ENCODE measurements around the gene SLC7A1. TPM values are rescaled to one million over a fixed set of nuclear protein-coding genes. Genes with fewer than 3 reads are reported as not detected.

SLC7A1 gene
- total and polyA plus RNA-seq, 5 donors: 4.5 to 43.1 (median 12.0) TPM

DNA sequence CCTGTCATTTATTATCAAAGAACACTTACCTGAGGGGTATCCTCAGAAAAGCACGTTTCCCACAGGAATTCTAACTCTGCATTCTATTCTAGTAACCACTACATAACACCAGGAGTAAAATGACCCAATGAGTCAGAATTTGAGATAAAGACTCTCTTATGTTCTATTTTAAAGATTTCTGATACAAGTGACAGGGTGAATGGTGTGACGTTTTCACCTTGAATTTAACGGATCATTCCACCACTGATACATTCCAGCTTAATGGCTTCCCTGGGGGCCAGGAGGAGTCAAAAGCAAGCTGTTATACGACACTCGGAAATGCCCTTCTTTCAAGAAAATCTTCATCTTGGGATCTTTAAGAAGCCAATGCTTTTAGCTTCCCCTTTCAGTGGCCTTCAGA lies 55.2 kb downstream of the SLC7A1 start:
- no peak for DNase-seq
- 84% methylated on average over 5 of the region's 5 CpGs for whole genome bisulfite sequencing

GRCh38 chr13:29539856-29540255 lies 55.6 kb downstream of the SLC7A1 start:
- no peak overlapping the region for H3K4me3 ChIP-seq (ENCODE audit: low read length)
- intact Hi-C loops (cut with DNase I): no loop called here
- no peak overlapping the region for H3K27ac ChIP-seq (ENCODE audit: low read length)
- no peaks in the 10 kb centered on the region for H3K9me3 ChIP-seq (ENCODE audit: control insufficient read depth, low read length)
- ATAC-seq (no peak), DNase-seq (no peak)
- H3K27me3 ChIP-seq (ENCODE audit: control insufficient read depth, insufficient read depth): no peaks in the 10 kb centered on the region
- no peaks in the 10 kb centered on the region for H3K4me1 ChIP-seq (ENCODE audit: control insufficient read depth, insufficient read depth, low read length)
- WGBS: 96% methylated on average over 2 of the region's 2 CpGs

More for the DNA sequence above, 55.2 kb downstream of the SLC7A1 start:
- Histone ChIP-seq H3K4me3 (ENCODE audit: low read length) (no peak overlapping the region), H3K9me3 (ENCODE audit: control insufficient read depth, low read length) (no peaks in the 10 kb centered on the region), H3K27ac (ENCODE audit: low read length) (no peak overlapping the region), H3K4me1 (ENCODE audit: control insufficient read depth, insufficient read depth, low read length) (no peaks in the 10 kb centered on the region), H3K27me3 (ENCODE audit: control insufficient read depth, insufficient read depth) (no peaks in the 10 kb centered on the region)
- ATAC-seq: no peak
- intact Hi-C loops (cut with DNase I): no loop called here

- DNase-seq: no peak
- ATAC-seq: no peak
- 71% methylated on average over 6 of the region's 6 CpGs for WGBS
Observed at GRCh38 chr13:29538652-29539040, 56.8 kb downstream of the SLC7A1 start.

DNA sequence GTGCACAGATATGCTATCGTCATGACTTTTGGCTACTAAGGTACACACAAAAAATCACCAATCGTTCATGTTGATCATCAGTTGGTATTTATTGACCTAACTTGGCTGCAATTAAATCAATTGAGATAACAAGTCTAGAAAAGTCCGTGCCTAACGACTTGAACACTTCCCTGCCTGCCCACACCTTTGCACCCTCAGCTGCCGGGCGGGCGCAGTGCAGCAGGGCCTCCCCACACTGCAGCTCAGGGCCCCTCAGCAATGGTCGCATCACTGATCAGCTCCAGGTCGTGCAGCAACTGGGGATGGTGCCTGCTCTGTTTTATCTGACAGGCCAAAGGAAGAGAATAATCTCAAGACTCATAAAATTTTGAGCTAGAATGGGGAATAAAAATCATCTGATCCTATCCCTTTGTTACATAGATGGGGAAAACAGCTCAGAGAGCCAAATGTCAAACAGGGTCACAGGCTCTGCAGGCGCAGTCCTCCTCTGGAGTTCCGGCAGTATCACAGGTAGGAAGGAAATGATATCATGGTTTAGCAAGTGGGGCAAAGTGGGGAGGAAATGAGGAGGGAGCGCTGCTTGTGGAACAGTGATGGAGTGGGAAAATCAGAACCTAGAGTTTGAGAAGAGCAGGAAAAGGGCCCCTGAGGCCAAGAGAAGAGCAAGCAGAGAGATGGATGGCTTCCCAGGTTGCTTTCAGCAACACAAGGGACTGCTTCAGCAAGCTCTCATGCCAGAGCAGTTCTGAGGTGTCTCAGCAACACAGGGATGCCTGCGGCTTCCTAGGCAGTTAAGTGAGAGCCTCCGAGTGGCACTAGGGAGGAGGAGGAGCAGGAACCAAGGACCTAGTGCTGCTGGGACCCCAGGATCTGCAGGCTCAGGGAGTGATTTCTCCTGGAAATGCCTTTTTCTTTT lies 57.5 kb downstream of the SLC7A1 start:
- Histone ChIP-seq H3K27me3 (ENCODE audit: control insufficient read depth, insufficient read depth) (no peaks in the 10 kb centered on the region), H3K27ac (ENCODE audit: low read length) (no peak overlapping the region), H3K4me1 (ENCODE audit: control insufficient read depth, insufficient read depth, low read length) (no peaks in the 10 kb centered on the region), H3K4me3 (ENCODE audit: low read length) (no peak overlapping the region), H3K9me3 (ENCODE audit: control insufficient read depth, low read length) (no peaks in the 10 kb centered on the region)
- peak in 1 of 2 donors; percentile 34 for ATAC-seq
- WGBS: 79% methylated on average over 14 of the region's 14 CpGs
- no peak for DNase-seq
- intact Hi-C loops (cut with DNase I): no loop called here

More at GRCh38 chr13:29538652-29539040, 56.8 kb downstream of the SLC7A1 start:
- Histone ChIP-seq H3K27me3 (ENCODE audit: control insufficient read depth, insufficient read depth) (no peaks in the 10 kb centered on the region), H3K9me3 (ENCODE audit: control insufficient read depth, low read length) (no peaks in the 10 kb centered on the region), H3K4me3 (ENCODE audit: low read length) (no peak overlapping the region), H3K27ac (ENCODE audit: low read length) (no peak overlapping the region), H3K4me1 (ENCODE audit: control insufficient read depth, insufficient read depth, low read length) (no peaks in the 10 kb centered on the region)
- intact Hi-C loops (cut with DNase I): no loop called here

DNA sequence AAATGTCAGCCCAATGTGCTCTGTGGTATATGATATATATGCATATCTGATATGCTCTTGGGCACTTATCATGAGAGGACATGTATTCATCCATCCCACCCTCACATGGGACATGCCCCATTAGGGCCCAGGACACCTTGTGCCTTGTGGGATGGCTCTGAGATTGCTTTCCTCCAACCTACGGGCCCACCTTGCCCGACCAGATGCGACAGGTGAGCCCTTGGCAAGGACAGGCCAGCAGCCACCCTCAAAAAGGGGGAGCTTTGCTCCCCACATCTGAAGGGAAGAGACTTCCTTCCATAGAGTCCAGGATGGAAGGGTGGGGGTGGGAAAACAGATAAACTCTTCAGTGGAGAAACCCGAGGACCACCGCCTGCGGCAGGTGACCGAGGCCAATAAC lies 58.6 kb downstream of the SLC7A1 start:
- Histone ChIP-seq H3K27me3 (ENCODE audit: control insufficient read depth, insufficient read depth) (no peaks in the 10 kb centered on the region), H3K27ac (ENCODE audit: low read length) (no peak overlapping the region), H3K4me3 (ENCODE audit: low read length) (no peak overlapping the region), H3K9me3 (ENCODE audit: control insufficient read depth, low read length) (no peaks in the 10 kb centered on the region), H3K4me1 (ENCODE audit: control insufficient read depth, insufficient read depth, low read length) (no peaks in the 10 kb centered on the region)
- intact Hi-C loops (cut with DNase I): no loop called here
- ATAC-seq: no peak
- DNase-seq: no peak
- WGBS: 96% methylated on average over 7 of the region's 7 CpGs

DNA sequence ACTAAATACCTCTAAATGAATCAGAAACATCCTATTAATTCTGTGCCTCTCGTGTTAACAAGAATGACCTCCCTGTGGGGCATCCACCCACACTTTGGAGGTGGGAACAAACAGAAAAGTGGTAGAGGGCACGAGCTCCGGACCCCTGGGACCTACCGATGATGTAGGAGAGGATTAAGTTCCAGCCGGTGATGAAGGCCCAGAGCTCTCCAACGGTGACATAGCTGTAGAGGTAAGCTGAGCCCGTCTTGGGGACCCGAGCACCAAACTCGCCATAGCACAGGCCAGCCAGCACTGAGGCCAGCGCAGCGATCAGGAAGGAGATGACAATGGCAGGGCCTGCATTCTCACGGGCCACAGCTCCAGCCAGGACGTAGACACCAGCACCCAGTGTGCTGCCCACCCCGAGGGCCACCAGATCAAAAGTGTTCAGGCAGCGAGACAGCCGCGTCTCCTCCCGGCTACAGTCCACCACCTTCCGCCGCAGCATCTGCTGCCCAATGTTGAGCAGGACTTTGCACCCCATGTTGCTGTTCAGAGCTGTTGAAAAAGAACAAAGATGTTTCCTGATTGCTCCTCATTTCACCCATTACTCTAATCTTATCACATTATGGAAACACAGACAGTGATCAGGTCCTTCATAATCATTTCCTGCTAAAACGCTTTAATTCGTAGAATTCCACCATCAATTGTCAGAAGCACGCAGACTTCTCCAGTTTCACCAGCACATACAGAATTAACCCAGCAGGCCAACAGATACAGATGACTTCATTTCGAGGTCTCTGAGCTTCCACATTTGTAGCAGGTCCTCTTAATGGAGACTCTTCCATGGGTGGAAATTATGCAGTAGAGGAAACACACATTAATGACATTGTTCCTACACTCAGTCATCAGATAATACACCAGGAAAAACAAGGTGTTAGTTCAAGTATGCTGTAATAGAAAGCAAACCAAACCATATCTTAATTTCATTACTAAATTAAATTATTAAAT lies 59.5 kb downstream of the SLC7A1 start:
- Histone ChIP-seq H3K27me3 (ENCODE audit: control insufficient read depth, insufficient read depth) (no peaks in the 10 kb centered on the region), H3K9me3 (ENCODE audit: control insufficient read depth, low read length) (no peaks in the 10 kb centered on the region), H3K4me1 (ENCODE audit: control insufficient read depth, insufficient read depth, low read length) (no peaks in the 10 kb centered on the region), H3K27ac (ENCODE audit: low read length) (no peak overlapping the region), H3K4me3 (ENCODE audit: low read length) (no peak overlapping the region)
- 94% methylated on average over 24 of the region's 24 CpGs for WGBS
- ATAC-seq (no peak), DNase-seq (no peak)
- intact Hi-C loops (cut with DNase I): no loop called here

DNA sequence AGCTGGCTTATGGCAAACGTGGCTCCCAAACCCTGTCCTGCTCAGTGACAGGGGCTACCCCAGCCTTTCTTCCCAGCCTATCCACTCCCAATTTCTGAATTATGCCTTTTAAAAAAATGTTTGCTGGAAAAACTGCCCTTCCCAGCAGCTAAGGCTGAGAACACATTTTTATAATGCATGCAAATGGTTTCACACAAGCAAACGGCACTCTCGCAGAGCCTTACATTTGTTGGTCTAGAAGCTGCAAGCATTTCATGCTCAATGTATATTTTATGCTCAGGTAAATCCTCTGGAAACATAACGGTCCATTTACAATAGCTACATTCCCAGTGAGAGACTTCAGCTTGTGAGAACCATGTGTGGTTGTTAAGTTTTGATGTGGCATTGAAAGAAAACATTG lies 61.4 kb downstream of the SLC7A1 start:
- H3K4me3 ChIP-seq (ENCODE audit: low read length): no peak overlapping the region
- intact Hi-C loops (cut with DNase I): no loop called here
- H3K27me3 ChIP-seq (ENCODE audit: control insufficient read depth, insufficient read depth): no peaks in the 10 kb centered on the region
- WGBS: 94% methylated on average over 4 of the region's 4 CpGs
- DNase-seq (no peak), ATAC-seq (no peak)
- no peak overlapping the region for H3K27ac ChIP-seq (ENCODE audit: low read length)
- H3K9me3 ChIP-seq (ENCODE audit: control insufficient read depth, low read length): no peaks in the 10 kb centered on the region
- H3K4me1 ChIP-seq (ENCODE audit: control insufficient read depth, insufficient read depth, low read length): no peaks in the 10 kb centered on the region

GRCh38 chr13:29532821-29533220 lies 62.7 kb downstream of the SLC7A1 start:
- ATAC-seq: no peak
- DNase-seq: no peak
- Histone ChIP-seq H3K27me3 (ENCODE audit: control insufficient read depth, insufficient read depth) (no peaks in the 10 kb centered on the region), H3K27ac (ENCODE audit: low read length) (no peak overlapping the region), H3K9me3 (ENCODE audit: control insufficient read depth, low read length) (no peaks in the 10 kb centered on the region), H3K4me1 (ENCODE audit: control insufficient read depth, insufficient read depth, low read length) (no peaks in the 10 kb centered on the region), H3K4me3 (ENCODE audit: low read length) (no peak overlapping the region)
- intact Hi-C loops (cut with DNase I): no loop called here
- 86% methylated on average over 17 of the region's 17 CpGs for WGBS

DNA sequence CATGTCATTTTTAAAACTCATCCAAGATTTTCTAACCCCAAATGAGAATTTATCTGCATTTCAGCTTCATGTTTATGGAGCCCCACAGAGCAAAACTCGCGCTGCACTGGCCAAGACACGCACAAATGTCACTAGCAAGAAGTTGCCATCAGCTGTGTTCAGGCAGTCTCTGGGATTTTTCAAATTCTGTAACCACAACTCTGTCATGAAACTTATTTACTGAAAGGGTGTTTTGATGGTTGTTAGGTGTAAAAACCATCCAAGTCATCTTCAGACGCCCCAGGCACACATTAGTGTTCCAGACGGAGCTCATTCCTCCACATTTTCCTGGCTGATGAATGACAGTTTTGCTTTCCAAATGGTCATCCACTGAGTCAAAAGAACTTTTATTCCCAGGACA lies 63.4 kb downstream of the SLC7A1 start:
- Histone ChIP-seq H3K4me3 (ENCODE audit: low read length) (no peak overlapping the region), H3K27me3 (ENCODE audit: control insufficient read depth, insufficient read depth) (no peaks in the 10 kb centered on the region), H3K27ac (ENCODE audit: low read length) (no peak overlapping the region), H3K9me3 (ENCODE audit: control insufficient read depth, low read length) (no peaks in the 10 kb centered on the region), H3K4me1 (ENCODE audit: control insufficient read depth, insufficient read depth, low read length) (no peaks in the 10 kb centered on the region)
- 76% methylated on average over 5 of the region's 5 CpGs for WGBS
- DNase-seq (no peak), ATAC-seq (no peak)
- intact Hi-C loops (cut with DNase I): no loop called here

DNA sequence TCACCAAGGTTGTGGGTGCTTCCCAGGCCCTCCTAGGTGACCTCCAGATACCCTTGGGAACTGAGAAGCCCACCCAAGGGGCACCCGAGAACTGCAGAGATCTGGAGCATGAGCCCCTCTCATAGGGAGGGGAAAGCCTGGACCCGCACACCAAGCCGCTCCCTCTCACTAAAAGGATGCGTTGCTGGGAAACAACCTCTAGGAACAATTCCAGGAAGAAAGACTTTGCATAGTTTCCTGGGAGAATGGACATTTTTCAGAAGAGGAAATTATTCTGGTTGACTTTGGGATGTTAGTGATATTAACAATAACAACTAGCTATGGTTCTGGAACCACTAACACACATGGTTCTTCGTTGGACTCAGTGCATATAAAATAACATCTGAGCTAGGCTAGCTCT lies 64.6 kb downstream of the SLC7A1 start:
- Histone ChIP-seq H3K27ac (ENCODE audit: low read length) (no peak overlapping the region), H3K4me3 (ENCODE audit: low read length) (no peak overlapping the region), H3K27me3 (ENCODE audit: control insufficient read depth, insufficient read depth) (no peaks in the 10 kb centered on the region), H3K4me1 (ENCODE audit: control insufficient read depth, insufficient read depth, low read length) (no peaks in the 10 kb centered on the region), H3K9me3 (ENCODE audit: control insufficient read depth, low read length) (no peaks in the 10 kb centered on the region)
- DNase-seq (no peak), ATAC-seq (no peak)
- WGBS: 83% methylated on average over 5 of the region's 5 CpGs
- intact Hi-C loops (cut with DNase I): no loop called here

GRCh38 chr13:29529754-29530153 lies 65.7 kb downstream of the SLC7A1 start:
- H3K27me3 ChIP-seq (ENCODE audit: control insufficient read depth, insufficient read depth): no peaks in the 10 kb centered on the region
- no peak overlapping the region for H3K4me3 ChIP-seq (ENCODE audit: low read length)
- WGBS: 91% methylated on average over 5 of the region's 5 CpGs
- intact Hi-C loops (cut with DNase I): loop anchor here in 2 of 4 donors (10.0 kb wide), 2 partner anchors 65 to 175 kb away; partner anchors contain the start of gene SLC7A1 (in 1 of the 2)
- no peaks in the 10 kb centered on the region for H3K9me3 ChIP-seq (ENCODE audit: control insufficient read depth, low read length)
- DNase-seq (no peak), ATAC-seq (no peak)
- no peak overlapping the region for H3K27ac ChIP-seq (ENCODE audit: low read length)
- peaks cover 2% of the 10 kb centered on the region for H3K4me1 ChIP-seq (ENCODE audit: control insufficient read depth, insufficient read depth, low read length)

All from right cardiac atrium (tissue), 5 donors.